K562 (cell line): Measurements from ENCODE around the gene CDC42EP5. TPM values are rescaled to one million over a fixed set of nuclear protein-coding genes. Genes with fewer than 3 reads are reported as not detected.
A peak's percentile ranks its signal among the peaks of the same experiment; 100 is the strongest.

Experiments used
- CHD1 ChIP-seq: fragments of 200-600 bp; sonication (generic); IDR thresholded peaks from one replicate; pipeline ENCODE4 v1.6.1; 2012; ENCODE audit warnings: mild to moderate bottlenecking, moderate library complexity, low read length, inconsistent platforms
- DNMT1 ChIP-seq: fragments of 450-650 bp; IDR thresholded peaks from 2 replicates; pipeline ENCODE4 v1.6.1; 2016; ENCODE audit warnings: antibody characterized with exemption, mild to moderate bottlenecking
- MTA1 ChIP-seq: fragments of 450-650 bp; IDR thresholded peaks from 2 replicates; pipeline ENCODE4 v1.6.1; 2017; ENCODE audit warnings: borderline replicate concordance
- PHF21A ChIP-seq: fragments of 450-650 bp; IDR thresholded peaks from 2 replicates; pipeline ENCODE4 v1.6.1; 2017; ENCODE audit warnings: low read depth, borderline replicate concordance
- POLR2AphosphoS2 ChIP-seq: IDR thresholded peaks from 2 replicates; pipeline ENCODE4 v1.6.1; 2012; ENCODE audit warnings: low read length, improper control_type of control experiment
- RB1 ChIP-seq: fragments of 450-650 bp; IDR thresholded peaks from 2 replicates; pipeline ENCODE4 v1.6.1; 2017; ENCODE audit warnings: low read depth, mild to moderate bottlenecking
- SIN3A ChIP-seq, 2 experiments: fragments of 150-350 bp in 1 of 2; IDR thresholded peaks; 2 replicates each; pipeline ENCODE4 v1.6.1; 2011 to 2016; ENCODE audit warnings: borderline replicate concordance in 2 of 2, low read depth in 2 of 2, low read length in 2 of 2, mild to moderate bottlenecking in 2 of 2, moderate library complexity in 2 of 2; ENCODE audit not compliant: control insufficient read depth in 1 of 2
- SMARCA4 ChIP-seq: fragments of 450-650 bp; IDR thresholded peaks from 2 replicates; pipeline ENCODE4 v1.6.1; 2016
- SPI1 ChIP-seq: IDR thresholded peaks from 2 replicates; pipeline ENCODE4 v1.6.1; 2011; ENCODE audit warnings: low read depth, low read length, control low read depth, borderline replicate concordance
- ZNF436 ChIP-seq: fragments of 250-450, 450-650 bp; sonication (Bioruptor Pico); formaldehyde crosslinking; IDR thresholded peaks from 2 replicates; pipeline ENCODE4 v1.7.0; 2020; ENCODE audit warnings: mild to moderate bottlenecking
- polyA plus RNA-seq, 8 experiments: library from polyadenylated mRNA; depleted of rRNA in 4 of 8; stranded (reverse) in 5 of 8; unstranded in 3 of 8; fragments of >200 nt; fragmentation: Nextera tagmentation in 2 of 8; fragmentation: Illumina TruSeq in 1 of 8; extraction: Ambion mirVana in 2 of 8; extraction: Trizol in 1 of 8; gene quantifications; 2 replicates each; pipeline versions ENCODE4 v1.2.1 to v1.2.3, GENCODE V29; 2011 to 2014; ENCODE audit warnings: inconsistent platforms in 1 of 8, missing spikeins in 1 of 8
- total RNA-seq, 7 experiments: library from RNA; depleted of rRNA in 6 of 7; stranded (reverse); fragments of >200 nt in 6 of 7; fragmentation: Illumina TruSeq in 2 of 7; extraction: Trizol in 2 of 7; gene quantifications; 2 replicates each; pipeline versions ENCODE4 v1.2.1 to v1.2.3, GENCODE V29; 2011 to 2021; ENCODE audit warnings: low replicate concordance in 1 of 7
- TF ChIP-seq, protein P1 (sequence below): fragments of 450-650 bp; IDR thresholded peaks from 2 replicates; pipeline ENCODE4 v1.6.1; 2016; ENCODE audit warnings: borderline replicate concordance
- TF ChIP-seq, protein P2 (sequence below): fragments of 250-450 bp; sonication (Bioruptor Pico); IDR thresholded peaks from 2 replicates; pipeline ENCODE4 v1.9.0; 2021; ENCODE audit warnings: mild to moderate bottlenecking, inconsistent platforms
- TF ChIP-seq, protein P3 (sequence below): fragments of 450-650 bp; IDR thresholded peaks from 2 replicates; pipeline ENCODE4 v1.6.1; 2016; ENCODE audit warnings: missing biosample characterization, missing genetic modification characterization
- TF ChIP-seq, protein P4 (sequence below): sonication (generic); formaldehyde crosslinking; IDR thresholded peaks from 2 replicates; pipeline ENCODE4 v1.8.0; 2022; ENCODE audit warnings: mild to moderate bottlenecking, missing genetic modification reagents
- TF ChIP-seq, protein P5 (sequence below): fragments of 450-650 bp; formaldehyde crosslinking; IDR thresholded peaks from 2 replicates; pipeline ENCODE4 v1.4.0; 2022; ENCODE audit warnings: missing genetic modification characterization

Gene CDC42EP5
- total and polyA plus RNA-seq, 9 of the 15 experiments (the other 6 are each of a cell fraction or from before 2014, with no cell fraction given): 0.15 to 0.38 TPM; not detected in 7

DNA sequence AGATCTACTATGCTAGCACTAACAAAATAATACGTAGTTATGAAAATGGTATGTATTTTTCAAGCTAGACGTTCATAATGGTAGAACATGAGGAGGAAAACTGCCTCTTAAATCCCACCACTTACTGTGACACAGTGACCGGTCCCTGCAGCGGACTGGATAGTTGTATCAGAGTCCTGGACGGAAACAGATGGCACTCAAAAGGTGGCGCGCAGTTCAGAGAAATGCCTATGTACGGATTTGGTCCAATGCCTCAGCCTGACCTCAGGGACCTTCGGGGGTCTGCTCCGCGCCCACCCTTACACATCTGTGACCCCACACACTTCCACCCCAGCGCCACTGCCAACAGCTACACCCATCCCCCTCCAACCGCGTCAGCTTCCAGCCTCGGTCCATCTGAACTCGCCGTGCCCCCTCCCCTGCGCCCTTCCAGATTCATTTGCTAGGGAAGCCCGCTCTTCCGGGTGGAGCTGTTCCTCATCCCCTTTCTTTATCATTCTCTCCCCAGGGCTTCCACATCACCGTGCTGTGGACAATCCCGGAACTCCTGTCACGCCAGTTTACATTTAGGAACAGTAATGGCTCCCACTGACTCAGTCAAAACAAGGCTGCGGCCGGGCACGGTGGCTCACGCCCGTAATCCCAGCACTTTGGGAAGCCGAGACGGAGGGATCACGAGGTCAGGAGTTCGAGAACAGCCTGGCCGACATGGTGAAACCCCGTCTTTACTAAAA lies 24.9 kb downstream of the CDC42EP5 start (continued):
- TF ChIP-seq, protein P1, sequence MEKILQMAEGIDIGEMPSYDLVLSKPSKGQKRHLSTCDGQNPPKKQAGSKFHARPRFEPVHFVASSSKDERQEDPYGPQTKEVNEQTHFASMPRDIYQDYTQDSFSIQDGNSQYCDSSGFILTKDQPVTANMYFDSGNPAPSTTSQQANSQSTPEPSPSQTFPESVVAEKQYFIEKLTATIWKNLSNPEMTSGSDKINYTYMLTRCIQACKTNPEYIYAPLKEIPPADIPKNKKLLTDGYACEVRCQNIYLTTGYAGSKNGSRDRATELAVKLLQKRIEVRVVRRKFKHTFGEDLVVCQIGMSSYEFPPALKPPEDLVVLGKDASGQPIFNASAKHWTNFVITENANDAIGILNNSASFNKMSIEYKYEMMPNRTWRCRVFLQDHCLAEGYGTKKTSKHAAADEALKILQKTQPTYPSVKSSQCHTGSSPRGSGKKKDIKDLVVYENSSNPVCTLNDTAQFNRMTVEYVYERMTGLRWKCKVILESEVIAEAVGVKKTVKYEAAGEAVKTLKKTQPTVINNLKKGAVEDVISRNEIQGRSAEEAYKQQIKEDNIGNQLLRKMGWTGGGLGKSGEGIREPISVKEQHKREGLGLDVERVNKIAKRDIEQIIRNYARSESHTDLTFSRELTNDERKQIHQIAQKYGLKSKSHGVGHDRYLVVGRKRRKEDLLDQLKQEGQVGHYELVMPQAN: peak; percentile 74; the same call in 1 of the 2 replicates
- TF ChIP-seq SPI1 (peak; percentile 12; the same call in 1 of the 2 replicates), SIN3A (IDR thresholded peaks at IDR 0.05; ENCODE audit: borderline replicate concordance in 2 of 2, control insufficient read depth in 1 of 2, low read depth in 2 of 2, low read length in 2 of 2) (peak; percentile 41 to 54; a peak in 2 of 4 replicates), DNMT1 (0 out of 2 replicates have a peak, but pooled peaks have one; percentile 78), PHF21A (no peak), POLR2AphosphoS2 (no peak), RB1 (0 out of 2 replicates have a peak, but pooled peaks have one; percentile 11), CHD1 (peak; percentile 81), ZNF436 (CRISPR knock-in tag) (no peak), SMARCA4 (peak; percentile 50; the same call in 1 of the 2 replicates), MTA1 (no peak)
- TF ChIP-seq, protein P2, sequence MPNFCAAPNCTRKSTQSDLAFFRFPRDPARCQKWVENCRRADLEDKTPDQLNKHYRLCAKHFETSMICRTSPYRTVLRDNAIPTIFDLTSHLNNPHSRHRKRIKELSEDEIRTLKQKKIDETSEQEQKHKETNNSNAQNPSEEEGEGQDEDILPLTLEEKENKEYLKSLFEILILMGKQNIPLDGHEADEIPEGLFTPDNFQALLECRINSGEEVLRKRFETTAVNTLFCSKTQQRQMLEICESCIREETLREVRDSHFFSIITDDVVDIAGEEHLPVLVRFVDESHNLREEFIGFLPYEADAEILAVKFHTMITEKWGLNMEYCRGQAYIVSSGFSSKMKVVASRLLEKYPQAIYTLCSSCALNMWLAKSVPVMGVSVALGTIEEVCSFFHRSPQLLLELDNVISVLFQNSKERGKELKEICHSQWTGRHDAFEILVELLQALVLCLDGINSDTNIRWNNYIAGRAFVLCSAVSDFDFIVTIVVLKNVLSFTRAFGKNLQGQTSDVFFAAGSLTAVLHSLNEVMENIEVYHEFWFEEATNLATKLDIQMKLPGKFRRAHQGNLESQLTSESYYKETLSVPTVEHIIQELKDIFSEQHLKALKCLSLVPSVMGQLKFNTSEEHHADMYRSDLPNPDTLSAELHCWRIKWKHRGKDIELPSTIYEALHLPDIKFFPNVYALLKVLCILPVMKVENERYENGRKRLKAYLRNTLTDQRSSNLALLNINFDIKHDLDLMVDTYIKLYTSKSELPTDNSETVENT (CRISPR knock-in tag): peak; percentile 55; the same call in 1 of the 2 replicates
- TF ChIP-seq, protein P3, sequence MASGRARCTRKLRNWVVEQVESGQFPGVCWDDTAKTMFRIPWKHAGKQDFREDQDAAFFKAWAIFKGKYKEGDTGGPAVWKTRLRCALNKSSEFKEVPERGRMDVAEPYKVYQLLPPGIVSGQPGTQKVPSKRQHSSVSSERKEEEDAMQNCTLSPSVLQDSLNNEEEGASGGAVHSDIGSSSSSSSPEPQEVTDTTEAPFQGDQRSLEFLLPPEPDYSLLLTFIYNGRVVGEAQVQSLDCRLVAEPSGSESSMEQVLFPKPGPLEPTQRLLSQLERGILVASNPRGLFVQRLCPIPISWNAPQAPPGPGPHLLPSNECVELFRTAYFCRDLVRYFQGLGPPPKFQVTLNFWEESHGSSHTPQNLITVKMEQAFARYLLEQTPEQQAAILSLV (tag): peak; percentile 28; the same call in 1 of the 2 replicates
- TF ChIP-seq, protein P4, sequence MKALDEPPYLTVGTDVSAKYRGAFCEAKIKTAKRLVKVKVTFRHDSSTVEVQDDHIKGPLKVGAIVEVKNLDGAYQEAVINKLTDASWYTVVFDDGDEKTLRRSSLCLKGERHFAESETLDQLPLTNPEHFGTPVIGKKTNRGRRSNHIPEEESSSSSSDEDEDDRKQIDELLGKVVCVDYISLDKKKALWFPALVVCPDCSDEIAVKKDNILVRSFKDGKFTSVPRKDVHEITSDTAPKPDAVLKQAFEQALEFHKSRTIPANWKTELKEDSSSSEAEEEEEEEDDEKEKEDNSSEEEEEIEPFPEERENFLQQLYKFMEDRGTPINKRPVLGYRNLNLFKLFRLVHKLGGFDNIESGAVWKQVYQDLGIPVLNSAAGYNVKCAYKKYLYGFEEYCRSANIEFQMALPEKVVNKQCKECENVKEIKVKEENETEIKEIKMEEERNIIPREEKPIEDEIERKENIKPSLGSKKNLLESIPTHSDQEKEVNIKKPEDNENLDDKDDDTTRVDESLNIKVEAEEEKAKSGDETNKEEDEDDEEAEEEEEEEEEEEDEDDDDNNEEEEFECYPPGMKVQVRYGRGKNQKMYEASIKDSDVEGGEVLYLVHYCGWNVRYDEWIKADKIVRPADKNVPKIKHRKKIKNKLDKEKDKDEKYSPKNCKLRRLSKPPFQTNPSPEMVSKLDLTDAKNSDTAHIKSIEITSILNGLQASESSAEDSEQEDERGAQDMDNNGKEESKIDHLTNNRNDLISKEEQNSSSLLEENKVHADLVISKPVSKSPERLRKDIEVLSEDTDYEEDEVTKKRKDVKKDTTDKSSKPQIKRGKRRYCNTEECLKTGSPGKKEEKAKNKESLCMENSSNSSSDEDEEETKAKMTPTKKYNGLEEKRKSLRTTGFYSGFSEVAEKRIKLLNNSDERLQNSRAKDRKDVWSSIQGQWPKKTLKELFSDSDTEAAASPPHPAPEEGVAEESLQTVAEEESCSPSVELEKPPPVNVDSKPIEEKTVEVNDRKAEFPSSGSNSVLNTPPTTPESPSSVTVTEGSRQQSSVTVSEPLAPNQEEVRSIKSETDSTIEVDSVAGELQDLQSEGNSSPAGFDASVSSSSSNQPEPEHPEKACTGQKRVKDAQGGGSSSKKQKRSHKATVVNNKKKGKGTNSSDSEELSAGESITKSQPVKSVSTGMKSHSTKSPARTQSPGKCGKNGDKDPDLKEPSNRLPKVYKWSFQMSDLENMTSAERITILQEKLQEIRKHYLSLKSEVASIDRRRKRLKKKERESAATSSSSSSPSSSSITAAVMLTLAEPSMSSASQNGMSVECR (CRISPR knock-in tag): peak; percentile 68; the same call in 1 of the 2 replicates
- TF ChIP-seq, protein P5, sequence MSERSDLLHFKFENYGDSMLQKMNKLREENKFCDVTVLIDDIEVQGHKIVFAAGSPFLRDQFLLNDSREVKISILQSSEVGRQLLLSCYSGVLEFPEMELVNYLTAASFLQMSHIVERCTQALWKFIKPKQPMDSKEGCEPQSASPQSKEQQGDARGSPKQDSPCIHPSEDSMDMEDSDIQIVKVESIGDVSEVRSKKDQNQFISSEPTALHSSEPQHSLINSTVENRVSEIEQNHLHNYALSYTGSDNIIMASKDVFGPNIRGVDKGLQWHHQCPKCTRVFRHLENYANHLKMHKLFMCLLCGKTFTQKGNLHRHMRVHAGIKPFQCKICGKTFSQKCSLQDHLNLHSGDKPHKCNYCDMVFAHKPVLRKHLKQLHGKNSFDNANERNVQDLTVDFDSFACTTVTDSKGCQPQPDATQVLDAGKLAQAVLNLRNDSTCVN (CRISPR knock-in tag): no peak
